ENCODE data around the gene EDN1.

Gene EDN1

DNA sequence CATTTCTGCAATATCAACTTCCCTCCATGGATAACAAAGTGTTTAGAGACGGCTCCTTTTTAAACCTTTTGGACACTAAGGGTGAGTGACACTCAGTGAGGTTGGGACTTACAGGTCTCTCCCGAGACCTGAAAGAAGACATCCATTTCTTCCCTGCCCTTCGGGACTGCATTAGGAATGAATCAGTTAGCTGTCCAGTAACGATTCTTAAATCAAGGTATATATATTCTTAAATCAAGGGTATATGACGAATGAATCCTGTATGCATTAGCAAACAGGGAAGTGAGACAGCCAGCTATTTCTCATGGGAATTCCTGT is 52.9 kb downstream of the EDN1 start:
- in situ Hi-C loops (cut with HindIII; ENCODE audit: low sequenced_read_pairs): no loop called here

DNA sequence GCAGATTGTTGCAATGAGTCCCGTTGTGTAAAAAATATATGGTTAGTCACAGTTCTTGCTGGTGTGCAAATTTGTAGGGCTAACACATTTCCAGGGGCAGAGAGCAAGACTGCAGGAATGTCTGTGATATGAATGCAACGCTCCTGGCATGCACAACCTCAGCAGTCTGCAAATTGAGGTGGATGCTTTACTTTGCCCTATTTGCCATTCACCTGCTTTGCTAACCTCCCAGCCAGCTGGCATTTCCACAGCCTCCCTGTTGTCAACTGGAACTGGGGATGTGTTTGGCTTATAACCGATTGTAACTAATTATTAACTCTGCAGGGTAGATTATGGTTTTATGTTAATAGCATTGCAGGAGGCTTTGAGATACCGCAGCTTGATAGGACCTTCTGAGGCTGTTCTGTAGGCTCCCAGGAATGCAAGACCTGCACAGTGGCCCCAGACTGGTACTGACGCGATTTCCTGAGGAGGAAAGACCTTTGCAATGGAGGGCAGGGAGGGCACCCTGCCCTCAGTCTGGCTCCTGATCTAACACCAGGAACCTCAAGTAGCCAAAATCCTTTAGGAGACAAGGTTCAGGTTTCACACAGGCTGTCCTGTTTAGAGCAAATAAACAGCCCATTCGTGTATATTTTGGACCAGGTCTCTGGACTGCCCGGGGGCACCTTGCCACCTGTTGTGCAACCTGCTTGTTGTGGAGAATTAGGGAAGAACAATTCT is 53.4 kb downstream of the EDN1 start:
- in situ Hi-C loops (cut with HindIII; ENCODE audit: low sequenced_read_pairs): no loop called here

DNA sequence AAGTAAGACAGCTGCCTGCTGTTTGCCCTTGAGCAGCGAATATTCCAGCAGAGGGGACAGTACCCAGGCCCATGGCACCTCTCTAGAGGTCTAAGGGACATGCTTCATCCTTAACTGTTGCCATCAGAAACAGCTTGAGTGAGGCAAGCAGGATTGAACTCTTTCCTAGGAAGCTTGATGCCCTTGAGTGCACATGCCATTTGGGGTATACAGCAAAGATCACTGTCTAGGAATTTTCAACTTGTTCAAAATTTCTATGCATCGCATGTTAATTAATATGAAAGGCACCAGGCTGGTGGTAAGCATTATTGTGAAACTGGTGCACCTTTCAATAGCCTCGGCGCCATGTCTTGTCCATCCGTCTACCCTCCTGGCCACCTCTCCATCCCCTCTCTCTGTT is 54.1 kb downstream of the EDN1 start:
- in situ Hi-C loops (cut with HindIII; ENCODE audit: low sequenced_read_pairs): no loop called here

DNA sequence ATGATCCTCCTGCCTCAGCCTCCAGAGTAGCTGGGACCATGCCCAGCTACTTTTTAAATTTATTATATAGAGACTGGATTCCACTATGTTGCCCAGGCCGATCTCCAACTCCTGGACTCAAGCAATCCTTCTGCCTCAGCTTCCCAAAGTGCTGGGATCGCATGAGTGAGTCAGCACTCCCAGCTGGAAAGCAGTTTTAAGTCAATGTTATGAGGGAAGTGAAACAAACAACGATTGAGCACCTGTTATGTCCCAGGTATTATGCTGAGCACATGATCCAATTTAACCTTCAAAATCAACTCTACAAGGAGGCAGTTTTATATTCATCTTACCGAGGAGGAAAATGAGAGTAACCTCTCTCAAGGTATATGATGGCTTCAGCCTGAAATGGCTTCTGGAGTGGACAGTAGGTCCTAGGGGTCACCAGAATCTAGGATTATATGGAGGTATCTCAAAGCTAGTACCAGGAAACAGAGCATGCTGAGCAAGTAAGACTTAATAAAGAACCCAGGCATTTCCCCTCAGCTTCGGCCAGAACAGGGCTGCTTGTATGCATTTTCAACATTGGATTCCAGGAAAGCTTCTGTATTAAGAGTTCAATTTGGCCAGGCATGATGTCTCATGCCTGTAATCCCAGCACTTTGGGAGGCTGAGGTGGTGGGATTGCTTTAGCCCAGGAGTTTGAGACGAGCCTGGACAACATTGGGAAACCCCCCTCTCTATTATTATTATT is 55.0 kb downstream of the EDN1 start:
- in situ Hi-C loops (cut with HindIII; ENCODE audit: low sequenced_read_pairs): no loop called here

DNA sequence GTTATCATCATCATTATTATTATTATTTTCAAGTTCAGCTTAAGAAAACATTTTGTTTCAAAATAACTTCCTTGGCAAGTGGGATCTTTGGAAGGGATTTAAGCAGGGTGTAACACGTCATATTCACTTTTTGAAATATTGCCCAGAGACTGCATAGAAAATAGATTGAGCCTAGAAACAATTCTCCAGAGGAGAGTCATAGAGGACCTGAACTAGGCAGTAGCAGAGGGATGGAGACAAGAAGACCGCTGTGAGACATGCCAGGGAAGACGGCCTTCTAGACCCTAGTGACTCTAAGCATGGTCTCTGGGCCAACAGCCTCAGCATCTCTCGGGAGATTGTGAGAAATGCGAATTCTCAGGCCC is 55.5 kb downstream of the EDN1 start:
- in situ Hi-C loops (cut with HindIII; ENCODE audit: low sequenced_read_pairs): no loop called here

All from endothelial cell of hepatic sinusoid (primary cell).